ENCODE measurements around the gene GATD1. TPM values are rescaled to one million over a fixed set of nuclear protein-coding genes. Genes with fewer than 3 reads are reported as not detected.

GATD1 gene
- total and polyA plus RNA-seq, 9 of the 15 experiments (the other 6 are each of a cell fraction or from before 2014, with no cell fraction given): 2.8 to 144 (median 36.9) TPM

DNA sequence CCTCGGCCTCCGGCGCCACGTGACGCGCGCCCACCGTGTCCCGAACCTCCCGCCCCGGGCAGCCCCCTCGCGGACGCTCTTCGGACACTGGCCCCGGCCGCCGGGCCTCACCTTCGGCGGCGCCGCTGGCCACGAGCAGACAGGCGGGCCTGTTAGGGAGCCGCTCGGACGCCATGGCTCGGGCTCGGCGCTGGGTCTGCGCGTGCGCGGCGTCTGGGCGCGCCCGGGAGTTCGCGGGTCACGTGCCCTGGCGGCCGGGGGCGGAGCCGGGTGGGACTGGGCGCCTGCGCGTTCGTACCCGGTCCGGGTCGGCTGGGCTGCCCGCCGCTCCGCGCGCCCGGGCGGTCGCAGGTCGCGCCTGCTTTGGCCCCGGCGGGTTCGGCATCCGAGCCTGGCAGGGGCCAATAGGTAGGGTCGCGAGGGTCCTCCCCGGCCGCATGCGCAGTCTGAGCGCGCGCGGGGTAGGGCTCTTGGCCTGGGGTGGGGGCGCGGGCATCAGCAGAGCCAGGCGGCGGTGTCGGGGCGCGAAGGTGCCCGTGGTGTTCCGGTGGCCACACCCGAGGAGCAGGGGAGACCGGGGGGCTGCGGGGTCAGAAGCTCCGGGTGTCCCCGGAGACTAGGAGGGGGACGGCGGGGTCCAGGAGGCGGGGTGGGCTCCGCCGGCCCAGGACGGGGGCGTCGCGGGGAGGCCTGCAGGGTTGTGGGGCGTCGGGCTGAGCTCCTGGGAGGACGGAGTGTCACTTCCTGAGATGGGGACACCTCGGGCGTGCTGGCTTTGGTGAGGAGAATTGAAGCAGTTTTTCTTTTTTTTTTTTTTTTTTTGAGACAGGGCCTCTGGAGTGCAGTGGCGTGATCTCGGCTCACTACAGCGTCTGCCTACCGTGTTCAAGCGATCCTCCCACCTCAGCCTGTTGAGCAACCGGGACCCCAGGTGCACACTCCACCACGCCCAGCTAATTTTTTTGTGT lies at the start of gene GATD1 (continued):
- TF ChIP-seq, protein P1, sequence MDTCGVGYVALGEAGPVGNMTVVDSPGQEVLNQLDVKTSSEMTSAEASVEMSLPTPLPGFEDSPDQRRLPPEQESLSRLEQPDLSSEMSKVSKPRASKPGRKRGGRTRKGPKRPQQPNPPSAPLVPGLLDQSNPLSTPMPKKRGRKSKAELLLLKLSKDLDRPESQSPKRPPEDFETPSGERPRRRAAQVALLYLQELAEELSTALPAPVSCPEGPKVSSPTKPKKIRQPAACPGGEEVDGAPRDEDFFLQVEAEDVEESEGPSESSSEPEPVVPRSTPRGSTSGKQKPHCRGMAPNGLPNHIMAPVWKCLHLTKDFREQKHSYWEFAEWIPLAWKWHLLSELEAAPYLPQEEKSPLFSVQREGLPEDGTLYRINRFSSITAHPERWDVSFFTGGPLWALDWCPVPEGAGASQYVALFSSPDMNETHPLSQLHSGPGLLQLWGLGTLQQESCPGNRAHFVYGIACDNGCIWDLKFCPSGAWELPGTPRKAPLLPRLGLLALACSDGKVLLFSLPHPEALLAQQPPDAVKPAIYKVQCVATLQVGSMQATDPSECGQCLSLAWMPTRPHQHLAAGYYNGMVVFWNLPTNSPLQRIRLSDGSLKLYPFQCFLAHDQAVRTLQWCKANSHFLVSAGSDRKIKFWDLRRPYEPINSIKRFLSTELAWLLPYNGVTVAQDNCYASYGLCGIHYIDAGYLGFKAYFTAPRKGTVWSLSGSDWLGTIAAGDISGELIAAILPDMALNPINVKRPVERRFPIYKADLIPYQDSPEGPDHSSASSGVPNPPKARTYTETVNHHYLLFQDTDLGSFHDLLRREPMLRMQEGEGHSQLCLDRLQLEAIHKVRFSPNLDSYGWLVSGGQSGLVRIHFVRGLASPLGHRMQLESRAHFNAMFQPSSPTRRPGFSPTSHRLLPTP (IDR thresholded peaks at IDR 0.05; ENCODE audit: borderline replicate concordance, extremely low read depth, insufficient read length): no peak
- TF ChIP-seq BACH1 (tag; IDR thresholded peaks at IDR 0.05) (no peak), TBL1XR1 (IDR thresholded peaks at IDR 0.05; ENCODE audit: low read length in 2 of 2) (no peak), MYC (IDR thresholded peaks at IDR 0.05; ENCODE audit: low read depth, low read length) (peak; percentile 80; the same call in 1 of the 2 replicates), MYC (CRISPR knock-in tag; IDR thresholded peaks at IDR 0.05; ENCODE audit: borderline replicate concordance, low read depth) (no peak), ZNF76 (CRISPR knock-in tag; IDR thresholded peaks at IDR 0.05; ENCODE audit: borderline replicate concordance) (no peak), PHF21A (IDR thresholded peaks at IDR 0.05; ENCODE audit: borderline replicate concordance, low read depth) (no peak), MEIS2 (IDR thresholded peaks at IDR 0.05; ENCODE audit: partially characterized antibody) (peak; percentile 70), MTA1 (IDR thresholded peaks at IDR 0.05; ENCODE audit: borderline replicate concordance) (no peak), MCM3 (IDR thresholded peaks at IDR 0.05) (no peak), RAD51 (IDR thresholded peaks at IDR 0.05; ENCODE audit: borderline replicate concordance, low read depth) (no peak), ZSCAN29 (IDR thresholded peaks at IDR 0.05) (no peak)
- TF ChIP-seq, protein P2, sequence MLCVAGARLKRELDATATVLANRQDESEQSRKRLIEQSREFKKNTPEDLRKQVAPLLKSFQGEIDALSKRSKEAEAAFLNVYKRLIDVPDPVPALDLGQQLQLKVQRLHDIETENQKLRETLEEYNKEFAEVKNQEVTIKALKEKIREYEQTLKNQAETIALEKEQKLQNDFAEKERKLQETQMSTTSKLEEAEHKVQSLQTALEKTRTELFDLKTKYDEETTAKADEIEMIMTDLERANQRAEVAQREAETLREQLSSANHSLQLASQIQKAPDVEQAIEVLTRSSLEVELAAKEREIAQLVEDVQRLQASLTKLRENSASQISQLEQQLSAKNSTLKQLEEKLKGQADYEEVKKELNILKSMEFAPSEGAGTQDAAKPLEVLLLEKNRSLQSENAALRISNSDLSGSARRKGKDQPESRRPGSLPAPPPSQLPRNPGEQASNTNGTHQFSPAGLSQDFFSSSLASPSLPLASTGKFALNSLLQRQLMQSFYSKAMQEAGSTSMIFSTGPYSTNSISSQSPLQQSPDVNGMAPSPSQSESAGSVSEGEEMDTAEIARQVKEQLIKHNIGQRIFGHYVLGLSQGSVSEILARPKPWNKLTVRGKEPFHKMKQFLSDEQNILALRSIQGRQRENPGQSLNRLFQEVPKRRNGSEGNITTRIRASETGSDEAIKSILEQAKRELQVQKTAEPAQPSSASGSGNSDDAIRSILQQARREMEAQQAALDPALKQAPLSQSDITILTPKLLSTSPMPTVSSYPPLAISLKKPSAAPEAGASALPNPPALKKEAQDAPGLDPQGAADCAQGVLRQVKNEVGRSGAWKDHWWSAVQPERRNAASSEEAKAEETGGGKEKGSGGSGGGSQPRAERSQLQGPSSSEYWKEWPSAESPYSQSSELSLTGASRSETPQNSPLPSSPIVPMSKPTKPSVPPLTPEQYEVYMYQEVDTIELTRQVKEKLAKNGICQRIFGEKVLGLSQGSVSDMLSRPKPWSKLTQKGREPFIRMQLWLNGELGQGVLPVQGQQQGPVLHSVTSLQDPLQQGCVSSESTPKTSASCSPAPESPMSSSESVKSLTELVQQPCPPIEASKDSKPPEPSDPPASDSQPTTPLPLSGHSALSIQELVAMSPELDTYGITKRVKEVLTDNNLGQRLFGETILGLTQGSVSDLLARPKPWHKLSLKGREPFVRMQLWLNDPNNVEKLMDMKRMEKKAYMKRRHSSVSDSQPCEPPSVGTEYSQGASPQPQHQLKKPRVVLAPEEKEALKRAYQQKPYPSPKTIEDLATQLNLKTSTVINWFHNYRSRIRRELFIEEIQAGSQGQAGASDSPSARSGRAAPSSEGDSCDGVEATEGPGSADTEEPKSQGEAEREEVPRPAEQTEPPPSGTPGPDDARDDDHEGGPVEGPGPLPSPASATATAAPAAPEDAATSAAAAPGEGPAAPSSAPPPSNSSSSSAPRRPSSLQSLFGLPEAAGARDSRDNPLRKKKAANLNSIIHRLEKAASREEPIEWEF (CRISPR knock-in tag; IDR thresholded peaks at IDR 0.05): no peak
- TF ChIP-seq, protein P3, sequence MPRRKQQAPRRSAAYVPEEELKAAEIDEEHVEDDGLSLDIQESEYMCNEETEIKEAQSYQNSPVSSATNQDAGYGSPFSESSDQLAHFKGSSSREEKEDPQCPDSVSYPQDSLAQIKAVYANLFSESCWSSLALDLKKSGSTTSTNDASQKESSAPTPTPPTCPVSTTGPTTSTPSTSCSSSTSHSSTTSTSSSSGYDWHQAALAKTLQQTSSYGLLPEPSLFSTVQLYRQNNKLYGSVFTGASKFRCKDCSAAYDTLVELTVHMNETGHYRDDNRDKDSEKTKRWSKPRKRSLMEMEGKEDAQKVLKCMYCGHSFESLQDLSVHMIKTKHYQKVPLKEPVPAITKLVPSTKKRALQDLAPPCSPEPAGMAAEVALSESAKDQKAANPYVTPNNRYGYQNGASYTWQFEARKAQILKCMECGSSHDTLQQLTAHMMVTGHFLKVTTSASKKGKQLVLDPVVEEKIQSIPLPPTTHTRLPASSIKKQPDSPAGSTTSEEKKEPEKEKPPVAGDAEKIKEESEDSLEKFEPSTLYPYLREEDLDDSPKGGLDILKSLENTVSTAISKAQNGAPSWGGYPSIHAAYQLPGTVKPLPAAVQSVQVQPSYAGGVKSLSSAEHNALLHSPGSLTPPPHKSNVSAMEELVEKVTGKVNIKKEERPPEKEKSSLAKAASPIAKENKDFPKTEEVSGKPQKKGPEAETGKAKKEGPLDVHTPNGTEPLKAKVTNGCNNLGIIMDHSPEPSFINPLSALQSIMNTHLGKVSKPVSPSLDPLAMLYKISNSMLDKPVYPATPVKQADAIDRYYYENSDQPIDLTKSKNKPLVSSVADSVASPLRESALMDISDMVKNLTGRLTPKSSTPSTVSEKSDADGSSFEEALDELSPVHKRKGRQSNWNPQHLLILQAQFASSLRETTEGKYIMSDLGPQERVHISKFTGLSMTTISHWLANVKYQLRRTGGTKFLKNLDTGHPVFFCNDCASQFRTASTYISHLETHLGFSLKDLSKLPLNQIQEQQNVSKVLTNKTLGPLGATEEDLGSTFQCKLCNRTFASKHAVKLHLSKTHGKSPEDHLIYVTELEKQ (CRISPR knock-in tag; IDR thresholded peaks at IDR 0.05): no peak

All from K562 (cell line).